ENCODE data around the gene BRD2.
"Not testable (repeated sequence)": the region's sequence is repeated elsewhere in the genome, so short reads cannot be mapped to it uniquely, and the experiment has no call there.

Gene BRD2

GRCh38 chr6:32968093-32968866 lies at the start of gene BRD2:
TSS of gene BRD2 (plus strand) at chr6:32968594. CDS start at chr6:32972899, 4,305 bp downstream.
- peak; percentile 94 to 96 for DNase-seq (ENCODE audit: extremely low read depth in 1 of 2, low read depth in 1 of 2)

DNA sequence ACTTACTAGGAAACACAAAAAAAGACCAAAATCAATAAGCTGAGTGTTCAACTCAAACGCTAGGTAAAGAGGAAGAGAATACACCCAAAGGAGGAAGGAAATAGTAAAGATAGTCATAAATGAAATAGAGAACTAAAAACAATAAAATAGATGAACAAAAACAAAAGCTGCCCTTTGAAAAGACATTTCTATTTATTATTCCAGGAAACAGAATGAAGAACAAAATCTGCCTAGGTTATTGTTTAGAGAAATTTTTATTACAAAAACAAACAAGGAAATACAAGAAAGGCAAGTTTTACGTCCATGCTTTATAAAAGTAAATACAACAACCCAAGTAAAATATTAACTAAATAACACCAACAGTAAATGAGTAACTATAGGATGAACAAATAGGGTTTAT lies 47.7 kb upstream of the BRD2 start:
- DNase-seq (ENCODE audit: extremely low read depth in 1 of 2, low read depth in 1 of 2): no peak

DNA sequence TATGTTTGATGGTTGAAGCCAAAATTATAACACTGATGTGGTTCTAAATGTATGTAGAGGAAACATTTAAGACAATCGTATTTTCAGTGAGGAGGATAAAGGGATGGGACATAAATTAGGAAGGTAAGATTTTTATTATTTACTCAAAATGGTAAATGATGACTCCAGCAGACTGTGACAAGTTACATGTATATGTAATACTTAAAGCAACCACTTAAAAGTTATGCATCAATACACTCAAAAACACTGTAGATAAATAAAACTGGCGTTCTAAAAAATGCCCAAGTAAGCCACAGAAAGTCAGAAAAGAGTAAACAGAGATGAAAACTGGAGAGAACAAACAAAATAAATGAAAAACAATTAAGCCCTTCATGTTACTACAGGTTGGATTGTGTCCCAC lies 46.3 kb upstream of the BRD2 start:
- no peak for DNase-seq (ENCODE audit: extremely low read depth in 1 of 2, low read depth in 1 of 2)

- DNase-seq (ENCODE audit: extremely low read depth in 1 of 2, low read depth in 1 of 2): no peak
Observed at GRCh38 chr6:32931211-32931610, 37.2 kb upstream of the BRD2 start.

GRCh38 chr6:32932132-32932868 lies 36.1 kb upstream of the BRD2 start:
- no peak for DNase-seq (ENCODE audit: extremely low read depth in 1 of 2, low read depth in 1 of 2)

GRCh38 chr6:32933661-32934085 lies 34.7 kb upstream of the BRD2 start:
- DNase-seq (ENCODE audit: extremely low read depth in 1 of 2, low read depth in 1 of 2): peak in 1 of 2 donors; percentile 53

GRCh38 chr6:32935551-32936238 lies 32.7 kb upstream of the BRD2 start:
- DNase-seq (ENCODE audit: extremely low read depth in 1 of 2, low read depth in 1 of 2): no peak

GRCh38 chr6:32936239-32937152 lies 31.9 kb upstream of the BRD2 start:
- no peak for DNase-seq (ENCODE audit: extremely low read depth in 1 of 2, low read depth in 1 of 2)

DNA sequence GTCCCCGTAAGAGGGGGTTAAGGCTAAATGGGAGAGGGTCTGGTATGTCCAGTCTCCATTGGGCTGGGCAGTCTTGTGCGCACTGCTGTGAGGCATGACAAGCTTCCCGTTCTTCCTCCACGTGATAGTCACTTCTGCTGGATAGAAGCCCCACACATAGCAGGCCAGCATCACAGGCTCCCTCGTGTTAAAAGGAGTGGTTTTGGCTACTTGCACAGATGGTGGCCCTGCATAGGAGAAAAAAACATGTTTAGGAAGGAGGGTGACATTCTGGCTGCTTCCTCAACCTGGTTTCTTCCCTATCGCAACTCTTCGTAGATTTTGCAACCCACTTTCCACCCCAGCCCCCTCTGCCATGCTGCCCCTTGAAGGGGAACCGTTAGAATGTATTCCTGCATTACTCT lies 31.2 kb upstream of the BRD2 start:
- no peak for DNase-seq (ENCODE audit: extremely low read depth in 1 of 2, low read depth in 1 of 2)

DNA sequence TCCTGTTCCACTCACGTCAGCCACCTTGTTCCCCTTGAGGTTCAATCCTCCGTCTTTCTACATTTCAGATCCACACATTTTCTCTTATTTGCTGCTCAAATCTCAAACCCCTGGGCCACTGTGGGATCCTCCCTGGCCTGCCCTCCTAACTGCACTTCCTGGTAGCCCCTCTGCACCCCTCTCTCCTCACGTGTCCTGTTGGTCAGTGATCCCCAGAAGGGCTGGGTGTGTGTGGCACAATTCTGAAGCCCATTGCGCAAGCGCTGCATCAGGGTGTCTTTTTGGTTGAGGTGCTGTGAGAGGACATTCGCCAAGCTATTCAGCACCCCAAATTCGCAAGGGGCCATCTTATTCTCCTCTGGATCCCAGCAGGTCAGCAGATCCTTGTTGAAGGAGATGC lies 29.9 kb upstream of the BRD2 start:
- DNase-seq (ENCODE audit: extremely low read depth in 1 of 2, low read depth in 1 of 2): no peak

GRCh38 chr6:32940656-32941213 lies 27.7 kb upstream of the BRD2 start, which contains the start of gene HLA-DMB:
TSS of gene HLA-DMB (minus strand) at chr6:32941028. CDS start at chr6:32940807, 221 bp downstream.
- no peak for DNase-seq (ENCODE audit: extremely low read depth in 1 of 2, low read depth in 1 of 2)

DNA sequence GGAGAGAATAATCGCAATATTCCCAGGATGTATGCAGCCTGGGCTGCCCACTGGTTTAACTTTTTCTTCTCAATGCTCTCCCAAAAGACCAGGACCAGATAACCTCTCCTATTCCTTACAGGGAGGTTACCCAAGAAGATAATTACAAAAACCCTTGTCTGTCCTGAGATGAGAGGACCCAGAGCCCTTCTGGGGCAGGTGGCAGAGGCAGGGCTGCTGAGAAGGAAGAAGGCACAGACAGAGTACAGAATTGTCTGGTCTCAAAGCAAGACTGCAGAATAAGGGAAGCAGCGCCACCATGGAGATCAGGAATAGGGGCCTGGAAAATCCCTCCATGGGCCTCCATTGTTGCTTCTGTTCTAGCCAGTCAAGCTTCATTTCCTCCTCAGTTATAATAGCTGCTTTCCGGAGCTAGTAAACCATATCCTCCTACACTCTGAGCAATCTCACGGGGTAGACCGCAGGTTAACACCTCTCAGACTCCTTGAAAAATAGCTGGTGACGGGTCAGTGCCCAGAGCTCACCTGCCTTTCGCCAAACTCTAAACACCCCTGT lies 27.1 kb upstream of the BRD2 start:
- no peak for DNase-seq (ENCODE audit: extremely low read depth in 1 of 2, low read depth in 1 of 2)

DNA sequence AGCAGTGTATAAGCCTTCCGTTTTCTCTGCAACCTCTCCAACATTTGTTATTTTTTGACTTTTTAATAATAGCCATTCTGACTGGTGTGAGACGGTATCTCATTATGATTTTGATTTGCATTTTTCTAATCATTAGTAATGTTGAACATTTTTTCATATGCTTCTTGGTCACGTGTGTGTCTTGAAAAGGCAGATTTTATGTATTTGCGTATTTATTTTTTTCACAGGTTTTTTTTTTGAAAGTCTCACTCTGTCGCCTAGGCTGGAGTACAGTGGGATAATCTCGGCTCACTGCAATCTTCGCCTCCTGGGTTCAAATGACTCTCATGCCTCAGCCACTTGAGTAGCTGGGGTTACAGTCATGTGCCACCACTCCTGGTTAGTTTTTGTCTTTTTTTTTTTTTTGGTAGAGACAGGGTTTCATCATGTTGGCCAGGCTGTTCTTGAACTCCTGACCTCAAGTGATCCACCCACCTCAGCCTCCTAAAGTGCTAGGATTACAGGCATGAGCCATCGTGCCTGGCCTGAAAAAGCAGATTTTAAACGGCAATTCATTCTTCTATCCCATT lies 25.8 kb upstream of the BRD2 start:
- not testable (repeated sequence) for DNase-seq (ENCODE audit: extremely low read depth in 1 of 2, low read depth in 1 of 2)

- DNase-seq (ENCODE audit: extremely low read depth in 1 of 2, low read depth in 1 of 2): no peak
Observed at GRCh38 chr6:32943864-32944649, 24.3 kb upstream of the BRD2 start.

GRCh38 chr6:32945108-32945760 lies 23.2 kb upstream of the BRD2 start:
- DNase-seq (ENCODE audit: extremely low read depth in 1 of 2, low read depth in 1 of 2): no peak

DNA sequence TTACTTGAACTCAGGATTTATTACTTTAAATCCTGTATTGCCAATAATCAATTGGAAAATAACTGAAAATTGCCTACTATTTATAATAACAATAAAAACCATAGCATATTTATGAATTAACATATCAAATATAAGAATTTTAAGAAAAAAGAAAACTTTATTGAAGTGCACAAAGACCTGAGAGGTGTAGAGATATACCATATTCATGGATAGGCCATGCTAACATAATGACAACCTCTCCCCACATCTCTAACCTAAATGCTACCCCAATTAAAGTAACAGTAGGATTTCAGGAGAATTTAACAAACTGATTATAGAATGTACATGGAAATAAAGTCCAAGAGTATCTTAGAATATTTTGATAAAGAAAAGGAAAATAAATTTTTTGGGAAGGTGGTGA lies 22.4 kb upstream of the BRD2 start:
- DNase-seq (ENCODE audit: extremely low read depth in 1 of 2, low read depth in 1 of 2): no peak

DNA sequence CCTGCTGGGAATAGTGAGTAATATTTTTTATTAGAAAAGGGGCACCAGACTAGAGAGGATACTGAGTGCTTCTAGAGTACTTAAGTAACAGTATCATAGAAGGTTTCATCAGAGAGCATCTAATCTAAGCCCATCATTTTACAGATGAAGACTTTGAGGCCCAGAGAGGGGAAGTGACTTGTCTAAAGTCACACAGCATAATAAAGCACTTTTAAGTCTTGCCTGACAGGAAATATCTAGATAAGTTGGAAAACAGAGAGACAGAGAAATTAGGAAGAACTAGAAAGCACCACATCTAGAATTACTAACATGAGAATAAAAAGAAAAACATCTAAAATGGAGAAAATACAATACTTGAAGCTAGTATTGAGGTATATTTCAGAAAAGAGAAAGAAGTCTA lies 21.5 kb upstream of the BRD2 start:
- DNase-seq (ENCODE audit: extremely low read depth in 1 of 2, low read depth in 1 of 2): no peak
